Nasal cavity respiratory epithelium epithelial cell of viscerocranial mucosa (primary cell): ENCODE measurements around the gene ALG14. TPM values are rescaled to one million over a fixed set of nuclear protein-coding genes. Genes with fewer than 3 reads are reported as not detected.

Experiments
- total RNA-seq: library from RNA; depleted of rRNA; stranded (reverse); fragments of >200 nt; gene quantifications from 2 replicates; pipeline ENCODE4 v1.2.3, GENCODE V29; 2014

Gene ALG14, protein sequence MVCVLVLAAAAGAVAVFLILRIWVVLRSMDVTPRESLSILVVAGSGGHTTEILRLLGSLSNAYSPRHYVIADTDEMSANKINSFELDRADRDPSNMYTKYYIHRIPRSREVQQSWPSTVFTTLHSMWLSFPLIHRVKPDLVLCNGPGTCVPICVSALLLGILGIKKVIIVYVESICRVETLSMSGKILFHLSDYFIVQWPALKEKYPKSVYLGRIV
- total RNA-seq = 1.00 and 2.7 TPM in 2 replicates

DNA sequence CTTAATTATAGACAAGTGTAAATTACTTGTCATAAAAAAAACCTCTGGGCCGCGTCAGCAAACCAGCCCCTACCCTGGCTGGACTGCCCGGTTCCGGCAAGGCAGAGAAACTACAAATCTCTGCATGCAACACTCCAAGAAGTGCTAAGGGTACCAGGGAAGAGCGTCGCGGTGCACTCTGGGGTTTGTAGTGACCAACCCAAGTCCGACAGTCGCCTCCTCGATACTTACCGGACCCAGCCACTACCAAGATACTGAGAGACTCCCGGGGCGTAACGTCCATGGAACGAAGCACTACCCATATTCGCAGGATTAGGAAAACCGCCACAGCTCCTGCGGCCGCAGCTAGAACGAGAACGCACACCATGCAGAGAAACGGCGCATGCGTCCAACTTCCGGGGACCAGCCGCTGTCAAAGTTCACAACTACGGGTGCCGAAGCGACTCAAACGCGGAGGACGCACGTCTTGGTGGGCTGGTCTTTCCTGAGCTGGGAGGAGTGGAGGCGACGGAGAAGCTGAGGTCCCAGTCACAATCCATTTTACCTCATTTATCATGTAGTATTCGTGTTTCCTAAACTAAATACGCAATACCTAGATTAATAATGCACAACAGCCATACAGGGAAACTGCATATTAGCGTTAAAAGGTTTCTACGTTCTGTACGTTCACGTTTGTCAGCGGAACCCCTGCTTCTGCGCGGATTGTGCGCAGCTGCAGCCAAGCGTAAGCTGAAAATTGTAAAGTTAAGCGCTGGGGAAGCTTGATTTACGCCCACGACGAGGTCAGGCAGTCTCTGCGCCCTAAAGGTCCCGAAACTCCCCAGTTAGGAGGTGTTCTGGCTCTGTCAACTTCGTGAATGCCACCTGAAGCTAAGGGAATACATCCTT lies at the start of gene ALG14:
ALG14 (minus strand) TSS at position 420 of the 888 bp plus-strand sequence; CDS start at position 367, 53 bp downstream.

DNA sequence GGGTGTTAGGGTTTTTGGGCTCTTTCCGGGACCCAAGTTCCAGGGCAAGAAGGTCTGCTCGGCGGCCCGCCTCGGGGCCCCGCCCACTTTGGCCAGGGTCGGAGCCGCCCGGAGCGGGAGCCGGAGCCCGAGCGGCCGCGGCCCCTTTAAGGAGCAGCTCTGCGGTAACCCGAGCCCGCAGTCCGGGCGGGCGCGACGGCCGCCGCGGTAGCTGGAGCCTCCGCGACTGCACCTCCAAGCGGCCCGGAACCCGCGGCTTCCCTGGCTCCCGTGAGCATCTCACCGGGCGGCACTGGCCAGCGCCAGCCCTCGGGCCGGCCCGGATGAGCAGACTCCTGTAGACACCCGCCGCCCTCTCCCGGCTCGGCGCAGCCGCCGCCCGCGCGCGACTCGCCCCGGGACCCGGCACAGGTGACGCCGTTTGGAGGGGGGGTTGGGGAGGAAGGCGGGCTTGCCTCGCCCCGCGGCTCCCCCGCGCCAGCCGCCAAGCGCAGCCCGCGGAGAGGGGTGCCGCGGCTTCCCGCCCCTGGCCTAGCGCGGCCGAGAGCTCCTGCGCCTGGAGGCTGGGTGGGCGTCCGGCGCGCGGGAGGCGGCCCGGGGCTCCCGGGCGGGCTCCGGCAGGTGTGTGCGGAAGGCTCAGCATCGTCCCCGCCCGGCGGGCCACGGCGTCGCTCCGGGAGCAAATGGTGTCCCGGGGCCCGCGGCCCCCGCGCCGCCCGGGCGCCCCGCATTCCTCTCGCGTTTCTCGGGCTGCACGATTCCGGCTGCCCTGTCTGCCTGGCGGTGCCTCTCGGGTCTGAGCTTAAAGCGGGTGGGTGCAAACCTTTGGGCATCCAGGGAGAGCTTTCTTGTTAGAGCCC lies 44.7 kb upstream of the ALG14 start, which contains the start of gene TLCD4:
TLCD4 (plus strand) TSS at position 149 of the 860 bp plus-strand sequence. CDS start 26,547 bp downstream, outside the sequence.

DNA sequence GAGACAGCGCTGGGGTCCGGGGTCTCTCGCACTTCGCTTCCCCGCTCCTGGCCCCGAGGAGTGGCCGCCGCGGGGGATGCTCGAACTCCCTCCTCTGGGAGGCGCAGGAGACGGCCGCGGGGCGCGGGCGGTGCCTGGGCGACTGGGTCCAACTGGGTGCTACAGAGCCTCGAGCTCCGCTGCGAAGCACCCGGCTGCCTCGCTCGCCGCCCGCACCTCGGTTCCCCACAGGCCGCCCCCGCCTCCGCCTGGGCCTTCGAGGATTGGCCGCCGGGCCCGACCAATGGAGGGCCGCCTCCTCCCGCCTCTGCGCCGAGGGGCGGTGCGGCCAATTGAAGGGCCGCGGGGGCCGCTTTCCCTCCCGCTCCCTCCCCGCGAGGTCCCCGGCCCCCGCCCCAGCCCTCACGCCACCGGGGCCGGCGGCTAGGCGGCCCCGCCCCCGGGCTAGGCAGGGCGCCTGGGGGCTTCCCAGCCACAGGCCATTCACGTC lies 145.8 kb downstream of the ALG14 start, which contains the start of gene CNN3:
CNN3 (minus strand) TSS at position 196 of the 490 bp plus-strand sequence. CDS start 216 bp downstream, outside the sequence.

Other genes with a start within 250 kb of the ALG14 start
- gene CNN3, start 145.8 kb downstream of the ALG14 start, total RNA-seq = 19.1 and 141 TPM in 2 replicates
- gene TLCD4, start 44.4 kb upstream of the ALG14 start, total RNA-seq = 0.34 and 0.36 TPM in 2 replicates
- gene RWDD3, start 161.3 kb upstream of the ALG14 start, total RNA-seq = 12.6 and 16.9 TPM in 2 replicates